Islet precursor cell (in vitro differentiated cells): ENCODE results near the gene PADI3.
A peak's percentile ranks its signal among the peaks of the same experiment; 100 is the strongest.
"Not testable (repeated sequence)": the region's sequence is repeated elsewhere in the genome, so short reads cannot be mapped to it uniquely, and the experiment has no call there.

Experiments
- DNase-seq: peaks from one replicate; pipeline ENCODE4 v3.0.0-alpha.2; 2018

Gene PADI3

DNA sequence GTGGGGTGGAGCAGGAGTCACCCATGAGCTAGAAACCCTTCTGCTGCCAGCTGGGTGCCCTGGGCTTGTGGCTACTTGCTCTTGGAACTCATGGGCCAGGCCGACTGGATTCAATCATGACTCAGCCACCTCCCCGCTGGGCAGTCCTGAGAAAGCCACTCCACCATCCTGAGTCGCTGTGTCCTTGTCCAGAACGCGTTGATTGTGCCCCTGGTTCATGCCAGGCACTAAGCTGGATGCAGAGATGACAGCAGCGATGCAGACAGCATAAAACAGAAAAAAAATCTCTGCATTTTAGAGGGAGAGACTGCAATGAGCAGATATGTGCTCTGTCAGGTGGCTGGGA lies 33.4 kb upstream of the PADI3 start:
- DNase-seq, result no peak

DNA sequence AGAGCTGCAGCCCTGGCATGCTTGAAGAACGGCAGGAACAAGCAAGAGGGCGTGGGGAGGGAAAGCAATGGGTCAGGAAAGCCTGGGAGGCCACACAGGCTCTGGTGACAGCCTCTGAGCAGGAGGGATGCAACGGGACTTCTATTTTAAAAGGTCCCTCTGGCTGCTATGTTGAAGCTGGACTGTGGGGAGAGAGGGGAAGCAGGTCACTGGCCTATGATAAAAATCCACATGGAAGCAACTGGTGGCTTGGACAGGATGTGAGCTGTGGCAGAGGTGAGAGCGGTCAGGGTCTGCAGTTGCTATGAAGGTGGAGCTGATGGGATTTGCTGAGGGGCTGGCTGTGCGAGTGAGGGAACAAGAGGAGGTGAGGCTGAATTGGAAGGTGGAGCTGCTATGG lies 32.8 kb upstream of the PADI3 start:
- DNase-seq, result no peak

DNA sequence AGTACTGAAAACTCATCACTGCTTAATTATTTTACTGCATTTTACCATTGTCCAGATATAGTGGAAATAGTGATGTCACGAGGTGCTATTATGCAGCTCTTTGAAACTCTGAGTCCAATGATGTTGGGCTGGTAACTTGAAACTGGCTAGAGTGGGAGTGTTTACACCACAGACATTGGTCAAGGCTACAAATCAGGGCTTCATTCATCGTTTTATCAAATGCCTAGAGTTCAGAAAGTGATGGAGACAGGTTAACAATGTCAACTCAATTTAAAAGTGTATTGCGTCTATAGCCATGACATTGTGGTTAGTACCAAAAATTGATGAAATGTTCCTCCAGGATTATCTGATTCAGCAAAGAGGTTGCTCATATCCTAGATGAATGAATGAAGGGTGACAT lies 31.3 kb upstream of the PADI3 start:
- no peak for DNase-seq

DNA sequence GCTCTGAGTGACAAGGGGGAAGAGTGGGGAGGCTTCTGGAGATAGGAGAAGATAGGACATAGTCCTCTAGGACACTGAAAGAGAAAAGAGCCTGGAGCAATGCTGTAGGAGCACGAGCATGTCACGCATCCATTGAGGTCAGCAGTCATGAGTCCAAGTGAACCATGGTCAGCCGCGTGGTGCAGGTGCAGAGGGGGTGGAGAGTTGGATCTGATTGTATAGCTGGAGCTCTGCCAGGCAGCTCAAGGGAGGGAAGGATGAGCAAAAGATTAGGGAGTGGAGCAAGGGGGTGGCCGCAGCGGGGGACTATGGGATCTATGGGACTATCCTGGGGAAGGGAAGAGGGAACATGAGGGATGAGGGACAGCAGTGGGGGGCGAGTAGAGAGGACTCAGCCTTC lies 30.0 kb upstream of the PADI3 start:
- DNase-seq, result no peak

DNA sequence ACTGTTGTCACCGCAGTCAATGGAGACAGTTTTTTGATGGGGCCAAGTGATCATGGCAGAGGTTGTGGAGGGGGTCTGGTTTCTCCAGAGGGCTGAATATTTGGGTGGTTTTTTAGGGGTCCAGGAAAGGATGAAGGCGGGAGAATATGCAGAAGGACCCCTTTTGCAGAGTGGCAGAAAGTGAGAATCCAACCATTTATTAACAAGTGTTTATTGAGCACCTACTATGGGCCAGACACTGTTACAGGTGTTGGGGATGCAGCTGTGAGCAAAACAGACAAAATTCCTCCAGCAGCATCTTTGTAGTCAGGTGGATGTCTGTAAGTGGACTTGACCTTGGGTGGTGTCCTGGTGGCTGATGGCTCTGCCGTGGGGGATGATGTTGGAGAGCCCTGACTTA lies 28.6 kb upstream of the PADI3 start:
- DNase-seq, result no peak

DNA sequence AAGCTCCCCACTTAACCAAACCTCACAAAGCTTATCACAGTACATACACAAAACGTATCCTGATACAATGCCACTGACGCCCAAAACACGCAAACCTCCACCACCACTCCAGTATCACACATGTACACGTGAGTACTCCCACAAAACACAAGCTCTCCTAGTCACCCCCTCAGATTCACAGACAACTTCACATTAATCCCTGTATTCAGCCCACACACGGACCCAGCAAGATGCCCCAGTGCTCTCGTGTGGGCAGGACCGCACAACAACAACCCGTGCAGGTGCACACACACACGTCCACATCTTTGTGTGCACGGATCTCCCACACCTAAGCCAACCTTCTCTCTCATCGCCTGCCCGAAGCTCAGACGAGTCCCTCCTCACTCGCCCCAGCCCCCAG lies 26.3 kb upstream of the PADI3 start:
- no peak for DNase-seq

DNA sequence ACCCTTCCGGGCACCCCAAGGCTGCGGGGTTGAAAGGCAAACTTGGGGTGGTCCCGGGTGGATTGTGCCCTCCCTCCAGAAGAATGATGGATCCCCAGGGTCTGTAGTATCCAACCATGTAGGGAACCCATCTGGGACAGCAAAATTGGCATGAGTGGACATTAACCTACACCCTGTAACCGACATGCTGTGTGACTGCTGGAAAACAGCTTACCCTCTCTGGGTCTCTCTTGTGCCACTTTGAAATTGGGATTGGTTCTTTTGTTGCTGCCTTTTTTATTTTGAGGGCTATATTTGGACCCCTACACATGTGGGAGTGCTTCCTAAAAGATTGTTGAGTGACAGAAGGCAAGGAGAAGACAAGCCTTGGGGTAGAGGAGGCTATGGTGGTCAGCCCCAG lies 24.5 kb upstream of the PADI3 start:
- DNase-seq, result no peak

DNA sequence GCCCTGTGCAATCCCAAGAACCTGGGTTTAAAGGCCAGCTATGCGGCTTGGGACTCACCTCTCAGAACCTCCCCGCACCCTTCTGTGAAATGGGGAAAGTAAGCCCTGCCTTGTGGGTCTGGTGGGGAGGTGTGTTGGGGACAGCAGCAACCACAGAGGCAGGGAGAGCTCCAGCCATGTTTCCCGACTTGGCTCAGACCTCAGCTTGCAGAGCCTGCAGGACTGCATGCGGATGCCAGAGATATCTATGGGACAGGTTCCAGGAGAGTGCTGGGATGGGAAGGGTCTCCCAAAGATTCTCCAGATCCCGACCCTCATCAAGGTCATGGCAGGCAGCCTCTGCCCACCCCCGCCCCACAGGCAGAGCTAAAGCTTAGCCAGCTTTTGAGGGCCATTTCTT lies 23.8 kb upstream of the PADI3 start:
- DNase-seq, result no peak

DNA sequence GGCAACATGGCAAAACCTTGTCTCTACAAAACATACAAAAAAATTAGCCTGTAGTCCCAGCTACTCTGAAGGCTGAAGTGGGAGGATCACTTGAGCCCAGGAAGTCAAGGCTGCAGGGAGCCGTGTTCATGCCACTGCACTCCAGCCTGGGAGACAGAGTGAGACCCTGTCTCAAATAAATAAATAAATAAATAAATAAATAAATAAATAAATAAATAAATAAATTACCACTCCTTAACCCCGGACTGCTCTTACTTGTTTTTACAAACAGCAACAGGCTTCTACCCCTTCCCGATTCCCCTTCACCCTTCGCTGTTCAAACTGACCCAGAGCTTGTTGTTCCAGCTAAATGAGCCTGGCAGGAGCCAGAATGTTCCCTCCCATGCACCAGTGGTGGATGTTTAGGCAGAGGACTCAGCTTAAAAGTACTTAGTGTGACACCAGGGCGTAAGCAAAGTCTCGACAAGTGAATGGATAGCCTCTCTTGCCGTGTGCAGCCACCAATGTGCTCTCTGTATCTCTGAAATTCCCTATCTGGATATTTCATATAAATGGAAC lies 21.5 kb upstream of the PADI3 start:
- no peak for DNase-seq

DNA sequence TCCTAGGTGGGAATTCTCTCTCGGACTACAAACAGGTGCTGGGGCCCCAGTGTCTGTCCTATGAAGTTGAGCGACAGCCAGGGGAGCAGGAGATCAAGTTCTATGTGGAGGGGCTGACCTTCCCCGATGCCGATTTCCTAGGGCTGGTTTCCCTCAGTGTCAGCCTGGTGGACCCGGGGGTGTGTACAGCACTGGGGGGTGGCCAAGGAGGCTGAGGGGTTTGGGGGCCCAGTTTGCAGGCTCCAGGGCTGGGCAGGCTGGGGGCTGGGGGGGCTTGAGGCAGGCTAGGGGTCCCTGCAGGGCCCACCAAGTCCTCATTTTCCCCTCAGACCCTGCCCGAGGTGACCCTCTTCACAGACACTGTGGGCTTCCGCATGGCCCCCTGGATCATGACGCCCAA lies 20.3 kb upstream of the PADI3 start:
- DNase-seq, result no peak

DNA sequence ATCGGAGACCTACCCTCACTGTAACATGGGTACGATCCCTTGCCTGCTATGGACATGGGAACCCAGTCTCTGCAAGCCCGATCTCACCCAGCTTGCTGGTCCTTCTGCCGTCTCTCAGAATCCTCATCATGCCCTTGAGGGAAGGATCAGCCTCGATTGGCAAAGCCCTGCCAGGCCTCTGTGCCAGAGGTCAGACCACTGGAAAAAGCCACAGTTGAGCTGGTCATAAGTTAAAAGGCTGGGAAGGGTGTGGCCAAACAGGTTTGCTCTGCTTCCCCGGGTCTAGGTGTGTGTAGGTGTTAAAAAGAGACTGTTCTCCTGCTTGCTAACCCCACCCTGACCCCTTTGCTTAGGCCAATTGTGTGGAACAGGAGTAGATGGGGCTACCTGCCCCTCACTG lies 19.5 kb upstream of the PADI3 start:
- no peak for DNase-seq

DNA sequence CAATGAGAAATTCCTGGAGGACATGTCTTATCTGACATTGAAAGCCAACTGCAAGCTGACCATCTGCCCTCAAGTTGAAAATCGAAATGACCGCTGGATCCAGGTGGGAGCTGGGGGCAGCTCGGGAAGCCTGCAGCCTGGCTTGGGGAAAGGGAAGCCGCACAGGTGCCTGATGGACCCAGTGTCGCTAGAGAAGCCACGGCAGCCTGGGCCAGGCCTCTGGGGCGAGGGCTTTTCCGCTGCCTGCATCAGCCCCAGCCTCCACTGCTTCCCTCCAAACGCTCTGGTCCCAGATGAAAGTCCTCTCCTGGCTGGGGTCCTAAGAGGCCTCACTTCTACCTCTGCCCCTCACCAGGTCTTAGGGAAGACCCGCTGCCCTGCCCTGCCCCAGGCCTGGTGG lies 18.8 kb upstream of the PADI3 start:
- no peak for DNase-seq

DNA sequence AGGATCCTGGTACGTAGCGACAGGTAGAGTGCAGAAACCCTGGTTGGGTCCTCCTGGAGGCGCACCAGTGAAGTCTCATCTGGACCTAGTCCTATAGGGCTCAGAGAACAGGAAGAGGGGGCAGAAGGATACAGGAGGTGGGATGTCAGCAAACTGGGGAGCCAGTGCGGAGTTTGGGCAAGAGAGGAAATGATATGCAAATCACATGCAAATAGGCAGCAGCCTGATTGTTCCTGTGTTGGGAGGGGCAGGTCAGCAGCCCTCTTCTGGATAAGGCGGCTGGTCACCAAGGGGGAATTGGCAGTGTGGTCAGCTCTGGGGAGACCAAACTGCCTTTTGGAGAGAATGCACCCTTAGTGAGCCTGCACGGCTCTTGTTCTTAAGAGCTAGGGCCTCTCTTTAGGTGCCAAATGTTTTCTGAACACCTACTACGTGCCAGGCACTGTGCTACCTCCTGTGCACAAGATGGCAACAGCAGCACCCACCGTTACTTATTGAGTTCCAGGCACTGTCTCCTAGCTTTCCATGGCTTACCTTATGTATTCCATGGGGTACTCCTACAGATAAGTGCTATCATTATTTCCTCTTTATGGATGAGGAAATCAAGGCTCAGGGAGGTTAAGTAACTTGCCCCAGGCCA lies 18.1 kb upstream of the PADI3 start:
- DNase-seq, result no peak

DNA sequence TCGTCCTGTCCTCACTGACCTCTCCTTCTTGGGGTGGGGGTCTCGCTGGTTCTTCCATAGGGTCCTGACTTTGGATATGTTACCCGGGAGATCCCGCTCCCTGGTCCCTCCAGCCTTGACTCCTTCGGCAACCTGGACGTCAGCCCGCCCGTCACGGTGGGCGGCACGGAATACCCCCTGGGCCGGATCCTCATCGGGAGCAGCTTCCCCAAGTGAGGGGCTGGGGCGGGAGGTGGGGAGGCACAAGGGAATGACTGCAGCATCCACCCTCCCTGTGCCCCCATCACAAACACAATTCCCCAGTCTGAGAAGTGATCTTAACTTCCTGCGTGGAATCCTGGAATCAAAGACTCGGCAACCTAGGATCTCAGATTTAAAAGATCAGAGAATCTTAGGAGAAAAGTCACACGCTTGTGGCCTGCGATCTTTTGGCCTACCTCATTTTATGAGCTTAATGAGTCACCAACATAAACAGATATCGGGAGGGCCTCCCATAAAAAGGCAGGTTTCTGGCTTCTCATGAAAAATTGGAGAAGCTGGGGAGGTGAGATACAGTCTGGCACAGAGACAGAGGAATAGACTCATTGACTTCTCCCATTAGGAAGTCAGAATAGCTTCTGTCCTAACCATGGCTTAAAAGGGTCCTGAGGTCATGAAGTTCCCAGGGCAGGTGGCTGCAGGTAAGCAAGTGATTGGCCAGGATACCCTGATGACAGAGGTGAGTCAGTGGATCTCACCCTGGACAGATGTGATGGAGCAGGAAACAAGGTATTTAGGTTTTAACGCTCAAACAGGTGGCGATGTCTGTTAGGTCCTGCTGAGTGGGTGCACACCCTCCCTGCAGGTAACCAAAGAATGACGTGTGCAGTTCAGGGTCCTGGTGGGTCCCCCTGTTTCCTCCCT lies 15.9 kb upstream of the PADI3 start:
- no peak for DNase-seq

DNA sequence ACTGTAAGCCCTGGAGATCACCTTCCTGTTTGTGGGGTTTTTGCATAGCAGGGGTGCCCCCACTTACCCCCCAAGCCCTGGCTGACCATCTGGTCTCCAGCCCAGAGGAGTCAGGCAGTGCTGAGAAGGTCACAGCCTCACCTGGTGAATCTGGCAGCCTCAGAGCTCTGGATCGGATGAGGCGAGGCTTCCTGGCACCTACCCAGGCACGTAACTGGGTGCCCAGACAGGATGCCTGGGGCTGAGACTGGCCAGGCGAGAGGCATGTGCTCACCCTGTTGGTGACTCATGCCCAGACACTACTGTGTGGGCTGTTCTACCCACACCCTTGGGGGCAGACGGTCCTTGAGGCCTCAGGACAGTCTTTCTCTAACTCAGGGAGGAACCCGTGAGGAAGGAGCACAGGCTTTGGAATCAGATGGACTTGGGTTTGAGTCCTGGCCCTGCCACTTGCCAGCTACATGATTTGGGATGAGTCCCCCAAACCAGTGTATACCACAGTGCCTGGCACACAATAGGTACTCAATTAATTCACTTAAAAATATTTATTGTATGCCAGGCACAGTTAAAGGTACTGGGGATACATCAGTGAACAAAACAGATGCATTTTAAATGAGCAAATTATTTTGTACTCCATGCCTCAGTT lies 15.1 kb upstream of the PADI3 start:
- DNase-seq, result peak; percentile 77

DNA sequence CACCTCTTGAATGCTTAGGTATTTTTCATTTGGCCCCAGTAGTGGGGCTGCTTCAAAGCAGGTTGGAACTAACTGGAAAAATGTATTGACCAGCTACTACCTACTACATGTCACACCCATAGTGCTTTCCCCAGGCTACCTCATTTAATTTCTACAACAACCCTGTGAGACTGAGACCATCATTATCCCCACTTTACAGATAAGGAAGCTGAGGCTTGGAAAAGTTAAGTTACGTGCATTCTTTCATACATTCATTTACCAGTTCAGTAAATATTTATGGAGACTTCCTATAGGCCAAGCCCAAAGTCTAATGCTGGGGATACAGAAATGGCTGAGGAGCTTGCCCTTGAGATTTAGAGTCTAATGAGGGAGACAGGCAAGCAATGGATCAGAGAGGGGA lies 14.5 kb upstream of the PADI3 start:
- no peak for DNase-seq

DNA sequence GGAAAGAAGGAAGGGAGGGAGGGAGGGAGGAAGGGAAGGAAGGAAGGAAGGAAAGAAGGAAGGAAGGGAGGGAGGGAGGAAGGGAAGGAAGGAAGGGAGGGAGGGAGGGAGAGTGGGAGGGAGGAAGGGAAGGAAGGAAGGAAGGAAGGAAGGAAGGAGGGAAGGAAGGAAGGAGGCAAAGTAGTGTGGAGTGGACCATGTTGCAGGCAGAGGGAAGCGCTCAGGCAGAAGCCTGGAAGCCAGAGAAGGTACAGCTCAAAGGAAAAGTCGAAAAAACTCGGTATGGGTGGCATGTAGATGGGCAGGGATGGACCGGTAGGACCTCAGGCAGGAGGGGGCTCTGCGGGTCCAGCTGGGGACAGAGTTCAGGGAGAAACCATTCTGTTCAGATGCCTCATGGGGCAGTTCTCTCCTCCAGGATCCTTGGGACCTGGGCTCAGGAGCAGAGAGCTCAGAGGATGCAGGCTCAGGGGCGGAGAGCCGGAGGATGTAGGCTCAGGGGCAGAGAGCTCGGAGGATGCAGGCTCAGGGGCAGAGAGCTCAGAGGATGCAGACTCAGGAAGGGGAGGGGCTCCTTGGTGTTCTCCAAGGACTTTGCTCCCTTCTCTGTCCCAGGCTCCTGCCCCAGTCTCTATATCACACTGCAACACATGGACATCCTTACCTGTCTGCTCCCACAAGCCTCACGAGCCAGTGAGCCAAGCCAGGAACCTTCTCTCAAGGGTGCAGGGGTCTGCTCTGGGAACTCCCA lies 13.6 kb upstream of the PADI3 start:
- DNase-seq, result no peak

DNA sequence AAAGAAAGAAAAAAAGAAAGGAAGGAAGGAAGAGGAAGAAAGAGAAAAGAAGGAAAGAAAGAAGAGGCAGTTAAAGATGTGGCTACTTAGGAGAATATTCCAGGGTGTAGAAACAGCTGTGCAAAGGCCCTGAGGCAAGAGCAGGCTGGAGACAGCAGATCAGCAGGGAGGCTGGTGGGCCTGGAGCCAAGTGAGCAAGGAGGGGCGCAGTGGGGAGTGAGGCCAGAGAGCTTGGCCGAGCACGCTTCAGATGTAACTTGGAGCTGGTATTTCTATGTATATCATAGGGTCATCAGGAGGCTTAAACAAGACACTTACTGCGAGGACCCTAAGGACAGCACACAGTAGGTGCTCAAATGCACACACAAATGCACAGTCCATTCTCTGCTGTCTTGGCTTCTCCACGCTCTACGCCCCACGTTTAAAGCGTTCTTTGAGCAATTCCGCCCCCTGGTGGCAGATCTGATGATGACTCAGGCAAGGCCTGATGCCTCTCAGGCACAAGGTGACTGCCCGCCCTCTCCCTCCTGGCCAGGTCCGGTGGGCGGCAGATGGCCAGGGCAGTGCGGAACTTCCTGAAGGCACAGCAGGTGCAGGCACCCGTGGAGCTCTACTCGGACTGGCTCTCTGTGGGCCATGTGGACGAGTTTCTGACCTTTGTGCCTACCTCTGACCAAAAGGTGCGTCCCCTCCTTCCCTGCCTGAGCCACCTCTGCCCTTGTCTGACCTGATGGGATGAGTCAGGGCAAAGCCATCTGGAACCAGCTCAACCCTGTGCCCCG lies 11.9 kb upstream of the PADI3 start:
- peak; percentile 95 for DNase-seq

DNA sequence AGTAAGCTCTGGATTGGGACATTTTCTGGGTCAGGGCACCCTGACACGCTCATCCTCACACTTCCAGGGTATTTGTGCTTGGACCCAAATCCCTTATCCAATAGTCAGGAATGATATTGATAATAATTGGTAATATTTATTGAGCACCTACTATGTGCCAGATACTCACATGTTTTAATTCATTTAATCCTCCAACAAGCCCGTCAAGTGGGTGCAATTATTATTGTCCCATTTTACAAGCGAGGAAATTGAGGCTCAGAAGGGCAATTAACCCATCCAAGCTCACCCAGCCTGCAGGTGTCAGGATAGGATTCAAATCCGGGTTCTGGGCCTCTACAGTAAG lies 11.4 kb upstream of the PADI3 start:
- DNase-seq, result no peak

DNA sequence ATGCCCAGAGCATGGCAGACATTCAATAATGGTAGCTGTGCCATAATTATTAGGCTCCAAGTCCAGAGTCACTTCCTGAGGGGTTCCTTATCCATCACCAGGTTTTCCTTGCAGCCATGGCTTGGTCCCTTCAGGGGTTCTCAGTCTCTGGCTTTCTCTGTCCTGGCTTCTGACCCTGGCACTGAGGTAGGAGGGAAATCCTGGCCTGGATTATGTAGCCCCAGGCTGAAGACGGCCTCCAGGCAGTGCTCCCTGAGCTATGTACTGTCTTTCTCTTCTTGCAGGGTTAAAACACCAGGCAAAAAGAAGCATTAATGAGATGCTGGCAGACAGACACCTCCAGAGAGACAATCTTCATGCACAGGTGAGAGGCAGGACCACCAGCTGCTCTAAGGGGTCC lies 9.5 kb upstream of the PADI3 start:
- DNase-seq, result peak; percentile 89

DNA sequence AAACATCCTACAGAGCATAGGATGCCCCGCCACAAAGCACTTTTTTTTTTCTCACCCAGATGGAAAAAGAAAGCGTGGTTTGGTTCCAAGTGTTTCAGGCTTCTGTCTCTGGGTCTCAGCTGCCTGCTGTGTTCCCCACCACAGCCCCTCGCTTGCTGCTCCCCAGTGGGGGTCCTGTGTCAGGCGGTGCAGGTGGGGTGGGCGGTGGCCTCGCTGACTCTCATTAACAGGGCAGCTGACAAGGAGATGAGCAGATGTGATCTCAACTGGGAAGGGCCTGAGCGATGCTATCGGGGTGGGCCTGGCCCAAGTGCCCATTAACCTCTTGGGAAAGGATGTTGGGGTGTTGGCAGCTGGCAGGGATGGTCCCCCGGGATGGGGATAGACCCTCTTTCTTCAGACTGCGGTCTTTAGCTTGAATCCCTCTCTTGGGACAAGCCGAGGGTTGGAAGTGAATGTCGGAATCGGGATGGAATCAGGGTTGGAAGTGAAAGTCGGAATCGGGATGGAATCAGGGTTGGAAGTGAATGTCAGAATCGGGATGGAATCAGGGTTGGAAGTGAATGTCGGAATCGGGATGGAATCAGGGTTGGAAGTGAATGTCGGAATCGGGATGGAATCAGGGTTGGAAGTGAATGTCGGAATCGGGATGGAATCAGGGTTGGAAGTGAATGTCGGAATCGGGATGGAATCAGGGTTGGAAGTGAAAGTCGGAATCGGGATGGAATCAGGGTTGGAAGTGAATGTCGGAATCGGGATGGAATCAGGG lies 7.7 kb upstream of the PADI3 start:
- DNase-seq, result not testable (repeated sequence)

DNA sequence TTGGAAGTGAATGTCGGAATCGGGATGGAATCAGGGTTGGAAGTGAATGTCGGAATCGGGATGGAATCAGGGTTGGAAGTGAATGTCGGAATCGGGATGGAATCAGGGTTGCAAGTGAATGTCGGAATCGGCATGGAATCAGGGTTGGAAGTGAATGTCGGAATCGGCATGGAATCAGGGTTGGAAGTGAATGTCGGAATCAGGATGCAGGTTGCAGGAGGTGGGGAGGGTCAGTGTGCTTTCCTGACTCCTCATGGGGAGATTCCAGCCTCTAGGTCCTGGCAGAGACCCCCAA lies 7.2 kb upstream of the PADI3 start:
- not testable (repeated sequence) for DNase-seq
